Neural progenitor cell (in vitro differentiated cells): Measurements from ENCODE around the gene POLH. TPM values are rescaled to one million over a fixed set of nuclear protein-coding genes. Genes with fewer than 3 reads are reported as not detected.

Experiments used
- DNase-seq: peaks from one replicate; pipeline ENCODE4 v3.0.0-alpha.2; 2016; ENCODE audit warnings: low spot score
- H2AFZ ChIP-seq: fragments of 200-600 bp; sonication (generic); replicated peaks from 2 replicates; pipeline ENCODE4 v1.6.1; 2016; ENCODE audit warnings: antibody characterized with exemption
- H3F3A ChIP-seq: fragments of 200-600 bp; sonication (generic); 2 replicates; pipeline ENCODE4 v1.6.1; 2016; ENCODE audit warnings: antibody characterized with exemption, low read depth
- H3K27ac ChIP-seq: fragments of 200-600 bp; sonication (generic); 2 replicates; pipeline ENCODE4 v1.5.1; 2016; ENCODE audit warnings: mild to moderate bottlenecking
- H3K27me3 ChIP-seq: fragments of 200-600 bp; sonication (generic); 2 replicates; pipeline ENCODE4 v1.6.1; 2016; ENCODE audit warnings: mild to moderate bottlenecking, moderate library complexity
- H3K36me3 ChIP-seq: fragments of 200-600 bp; sonication (generic); 2 replicates; pipeline ENCODE4 v1.5.1; 2016
- H3K4me1 ChIP-seq: fragments of 200-600 bp; sonication (generic); 2 replicates; pipeline ENCODE4 v1.6.1; 2016; ENCODE audit warnings: mixed run types
- H3K4me2 ChIP-seq: fragments of 200-600 bp; sonication (generic); 2 replicates; pipeline ENCODE4 v1.6.1; 2016
- H3K4me3 ChIP-seq: fragments of 200-600 bp; sonication (generic); 2 replicates; pipeline ENCODE4 v1.5.1; 2016
- H3K79me2 ChIP-seq: fragments of 200-600 bp; sonication (generic); 2 replicates; pipeline ENCODE4 v1.6.1; 2016; ENCODE audit warnings: low read depth
- H3K9ac ChIP-seq: fragments of 200-600 bp; sonication (generic); 2 replicates; pipeline ENCODE4 v1.6.1; 2016
- H3K9me3 ChIP-seq: fragments of 200-600 bp; sonication (generic); 2 replicates; pipeline ENCODE4 v1.5.1; 2016; ENCODE audit warnings: low read depth
- H4K20me1 ChIP-seq: fragments of 200-600 bp; sonication (generic); 2 replicates; pipeline ENCODE4 v1.6.1; 2016; ENCODE audit warnings: low read depth
- H3K27ac Mint-ChIP-seq: 3 replicates; pipeline ENCODE4 v1.8.0; 2021; ENCODE audit warnings: mixed read lengths
- H3K27me3 Mint-ChIP-seq: 2 replicates; pipeline ENCODE4 v1.8.0; 2022; ENCODE audit warnings: low read depth, mild to moderate bottlenecking, inconsistent platforms, moderate library complexity, mixed read lengths; ENCODE audit not compliant: insufficient read depth
- H3K36me3 Mint-ChIP-seq: 3 replicates; pipeline ENCODE4 v1.8.0; 2021; ENCODE audit warnings: mixed read lengths
- H3K4me1 Mint-ChIP-seq: 3 replicates; pipeline ENCODE4 v1.8.0; 2021; ENCODE audit warnings: mixed read lengths
- H3K4me3 Mint-ChIP-seq: 3 replicates; pipeline ENCODE4 v1.8.0; 2021; ENCODE audit warnings: mild to moderate bottlenecking, moderate library complexity, mixed read lengths
- H3K9me3 Mint-ChIP-seq: 3 replicates; pipeline ENCODE4 v1.8.0; 2020; ENCODE audit warnings: mixed read lengths
- CTCF ChIP-seq: fragments of 200-600 bp; sonication (generic); IDR thresholded peaks from 2 replicates; pipeline ENCODE4 v1.5.1; 2017; ENCODE audit warnings: antibody characterized with exemption, mild to moderate bottlenecking
- EZH2 ChIP-seq: fragments of 200-600 bp; sonication (generic); IDR thresholded peaks from 2 replicates; pipeline ENCODE4 v1.6.1; 2017; ENCODE audit warnings: antibody characterized with exemption, mild to moderate bottlenecking, moderate library complexity
- EZH2phosphoT487 ChIP-seq: fragments of 200-600 bp; sonication (generic); IDR thresholded peaks from 2 replicates; pipeline ENCODE4 v1.6.1; 2017; ENCODE audit warnings: antibody characterized with exemption
- total RNA-seq: library from RNA; depleted of rRNA; stranded (reverse); fragments of >200 nt; gene quantifications from 2 replicates; pipeline ENCODE4 v1.2.3, GENCODE V29; 2015; ENCODE audit warnings: low replicate concordance

The POLH gene
- total RNA-seq, 1 donor from 2014 or later, result 17.0 TPM

- H3K27ac ChIP-seq, result no peak overlapping the region
- Mint-ChIP-seq H3K27me3 (no peaks in the 10 kb centered on the region), H3K27ac (no peak overlapping the region), H3K4me3 (no peak overlapping the region), H3K36me3 (peaks cover 8% of the 10 kb centered on the region), H3K4me1 (no peaks in the 10 kb centered on the region), H3K9me3 (no peaks in the 10 kb centered on the region)
- H3K9ac ChIP-seq, result no peak overlapping the region
- no peaks in the 10 kb centered on the region for H3K79me2 ChIP-seq
- no peaks in the 10 kb centered on the region for H3K4me1 ChIP-seq
- H3K27me3 ChIP-seq, result no peaks in the 10 kb centered on the region
- no peak overlapping the region for H2AFZ ChIP-seq
- H3K9me3 ChIP-seq, result no peaks in the 10 kb centered on the region
- peaks cover 8% of the 10 kb centered on the region for H3F3A ChIP-seq
- TF ChIP-seq CTCF (no peak), EZH2 (no peak), EZH2phosphoT487 (no peak)
- no peak for DNase-seq
- H3K4me2 ChIP-seq, result no peak overlapping the region
- H3K4me3 ChIP-seq, result no peak overlapping the region
- H4K20me1 ChIP-seq, result no peaks in the 10 kb centered on the region
- H3K36me3 ChIP-seq, result no peaks in the 10 kb centered on the region
Observed at GRCh38 chr6:43614396-43614730, 38.4 kb downstream of the POLH start.

GRCh38 chr6:43616725-43617472 lies 40.9 kb downstream of the POLH start:
- H3K4me1 ChIP-seq, result no peaks in the 10 kb centered on the region
- no peaks in the 10 kb centered on the region for H3K27me3 ChIP-seq
- no peaks in the 10 kb centered on the region for H4K20me1 ChIP-seq
- H3K27ac ChIP-seq, result no peak overlapping the region
- no peaks in the 10 kb centered on the region for H3K27me3 Mint-ChIP-seq
- no peak overlapping the region for H2AFZ ChIP-seq
- H3K4me2 ChIP-seq, result no peak overlapping the region
- no peak for DNase-seq
- no peaks in the 10 kb centered on the region for H3K79me2 ChIP-seq
- H3K36me3 ChIP-seq, result no peaks in the 10 kb centered on the region
- H3K27ac Mint-ChIP-seq, result no peak overlapping the region
- H3K4me1 Mint-ChIP-seq, result no peaks in the 10 kb centered on the region
- H3K9me3 Mint-ChIP-seq, result no peaks in the 10 kb centered on the region
- no peak overlapping the region for H3K4me3 ChIP-seq
- peaks cover 16% of the 10 kb centered on the region for H3F3A ChIP-seq
- no peaks in the 10 kb centered on the region for H3K9me3 ChIP-seq
- H3K4me3 Mint-ChIP-seq, result no peak overlapping the region
- no peak overlapping the region for H3K9ac ChIP-seq
- no peak for TF ChIP-seq EZH2
- TF ChIP-seq EZH2phosphoT487, result no peak
- no peak for TF ChIP-seq CTCF
- peaks cover 17% of the 10 kb centered on the region for H3K36me3 Mint-ChIP-seq

- Histone ChIP-seq H3K36me3 (no peaks in the 10 kb centered on the region), H3K79me2 (no peaks in the 10 kb centered on the region), H3F3A (peaks cover 16% of the 10 kb centered on the region), H2AFZ (no peak overlapping the region), H3K27ac (no peak overlapping the region), H3K9ac (no peak overlapping the region), H3K4me1 (no peaks in the 10 kb centered on the region), H4K20me1 (no peaks in the 10 kb centered on the region), H3K4me2 (no peak overlapping the region), H3K9me3 (no peaks in the 10 kb centered on the region), H3K27me3 (no peaks in the 10 kb centered on the region), H3K4me3 (no peak overlapping the region)
- no peaks in the 10 kb centered on the region for H3K27me3 Mint-ChIP-seq
- DNase-seq, result no peak
- no peak overlapping the region for H3K4me3 Mint-ChIP-seq
- no peaks in the 10 kb centered on the region for H3K4me1 Mint-ChIP-seq
- H3K27ac Mint-ChIP-seq, result peak overlapping the region; percentile 17
- no peak for TF ChIP-seq EZH2
- TF ChIP-seq CTCF, result no peak
- TF ChIP-seq EZH2phosphoT487, result no peak
- no peaks in the 10 kb centered on the region for H3K9me3 Mint-ChIP-seq
- H3K36me3 Mint-ChIP-seq, result peaks cover 37% of the 10 kb centered on the region
Observed at GRCh38 chr6:43621078-43621835, 45.3 kb downstream of the POLH start.
